IMR-90 (cell line): ENCODE data around the gene EEPD1.

Experiments used
- BHLHE40 ChIP-seq: fragments of 150-350 bp; IDR thresholded peaks from 2 replicates; pipeline ENCODE4 v1.6.1; 2016; ENCODE audit warnings: mild to moderate bottlenecking, low read depth, low read length
- FOS ChIP-seq: fragments of 150-350 bp; IDR thresholded peaks from 2 replicates; pipeline ENCODE4 v1.6.1; 2016; ENCODE audit warnings: low read depth, low read length
- POLR2A ChIP-seq: IDR thresholded peaks from 2 replicates; pipeline ENCODE4 v1.6.1; 2012; ENCODE audit warnings: mild to moderate bottlenecking, low read depth, low read length
- TF ChIP-seq, protein P1 (sequence below): conservative IDR thresholded peaks from 2 replicates; pipeline ENCODE4 v1.5.1; 2012; ENCODE audit warnings: mild to moderate bottlenecking, low read depth, low read length, improper control_type of control experiment

DNA sequence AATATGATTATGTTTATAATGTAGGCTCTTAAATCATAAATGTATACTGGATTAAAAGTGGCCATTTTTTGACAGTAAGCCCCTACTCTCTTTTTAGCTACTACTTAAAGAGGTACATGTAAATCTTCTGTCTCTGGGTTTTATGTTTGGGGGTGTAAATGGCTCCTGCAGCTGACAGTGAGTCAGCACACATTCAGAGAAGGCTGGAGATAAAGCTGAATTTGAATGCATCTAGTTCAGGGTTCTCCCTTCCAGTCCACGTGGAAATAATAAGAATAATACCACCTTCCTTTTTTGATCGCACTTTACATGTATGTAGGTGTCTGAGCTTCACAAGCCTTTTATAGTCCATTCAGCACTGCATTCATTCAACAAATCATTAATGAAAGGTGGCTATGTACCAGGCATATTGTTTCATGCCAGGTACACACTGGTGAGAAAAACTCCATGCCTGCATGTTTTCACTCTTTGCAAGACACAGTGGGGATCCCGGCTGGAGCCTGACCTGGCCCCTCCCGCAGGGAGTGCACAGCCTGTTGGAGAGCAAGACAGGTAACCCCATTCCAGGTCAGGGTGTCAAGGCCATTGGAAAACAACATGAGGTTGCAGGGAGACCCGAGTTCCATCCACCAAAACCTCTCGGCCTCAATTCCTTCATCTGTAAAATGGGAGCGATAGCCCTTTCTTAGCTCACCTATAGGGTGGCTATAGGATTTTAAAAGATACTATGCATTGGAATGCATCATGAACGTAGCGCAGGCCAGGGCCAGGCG lies 129.1 kb downstream of the EEPD1 start:
- TF ChIP-seq POLR2A (no peak), BHLHE40 (no peak), FOS (no peak)
- TF ChIP-seq, protein P1, sequence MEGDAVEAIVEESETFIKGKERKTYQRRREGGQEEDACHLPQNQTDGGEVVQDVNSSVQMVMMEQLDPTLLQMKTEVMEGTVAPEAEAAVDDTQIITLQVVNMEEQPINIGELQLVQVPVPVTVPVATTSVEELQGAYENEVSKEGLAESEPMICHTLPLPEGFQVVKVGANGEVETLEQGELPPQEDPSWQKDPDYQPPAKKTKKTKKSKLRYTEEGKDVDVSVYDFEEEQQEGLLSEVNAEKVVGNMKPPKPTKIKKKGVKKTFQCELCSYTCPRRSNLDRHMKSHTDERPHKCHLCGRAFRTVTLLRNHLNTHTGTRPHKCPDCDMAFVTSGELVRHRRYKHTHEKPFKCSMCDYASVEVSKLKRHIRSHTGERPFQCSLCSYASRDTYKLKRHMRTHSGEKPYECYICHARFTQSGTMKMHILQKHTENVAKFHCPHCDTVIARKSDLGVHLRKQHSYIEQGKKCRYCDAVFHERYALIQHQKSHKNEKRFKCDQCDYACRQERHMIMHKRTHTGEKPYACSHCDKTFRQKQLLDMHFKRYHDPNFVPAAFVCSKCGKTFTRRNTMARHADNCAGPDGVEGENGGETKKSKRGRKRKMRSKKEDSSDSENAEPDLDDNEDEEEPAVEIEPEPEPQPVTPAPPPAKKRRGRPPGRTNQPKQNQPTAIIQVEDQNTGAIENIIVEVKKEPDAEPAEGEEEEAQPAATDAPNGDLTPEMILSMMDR = no peak
